Measurements from ENCODE around the gene SELENOV.

The SELENOV gene

GRCh38 chr19:39479916-39480315 lies 35.0 kb upstream of the SELENOV start:
- peak overlapping the region; percentile 24 for H2AFZ ChIP-seq (ENCODE audit: low read depth, low read length)
- peaks cover 32% of the 10 kb centered on the region for H3K36me3 ChIP-seq (replicated peaks; ENCODE audit: low read depth, low read length)
- H4K20me1 ChIP-seq (ENCODE audit: insufficient read depth, low read length): no peaks in the 10 kb centered on the region
- peak overlapping the region; percentile 71 for H3K9ac ChIP-seq (ENCODE audit: low read length)
- H3K4me1 ChIP-seq (ENCODE audit: low read length): peaks cover 20% of the 10 kb centered on the region
- H3K4me3 ChIP-seq (ENCODE audit: low read length): peak overlapping the region; percentile 90
- no peaks in the 10 kb centered on the region for H3K27me3 ChIP-seq (ENCODE audit: low read depth, low read length)
- H3K9me3 ChIP-seq (ENCODE audit: insufficient read depth, low read length): no peaks in the 10 kb centered on the region
- TF ChIP-seq CTCF (IDR thresholded peaks at IDR 0.05; ENCODE audit: low read depth, low read length) (no peak), EZH2phosphoT487 (IDR thresholded peaks at IDR 0.05; ENCODE audit: low read depth) (no peak)
- peak overlapping the region; percentile 59 for H3K27ac ChIP-seq (ENCODE audit: low read length)
- peak overlapping the region; percentile 64 for H3K4me2 ChIP-seq (ENCODE audit: low read length)
- H3K79me2 ChIP-seq (ENCODE audit: low read length): peaks cover 32% of the 10 kb centered on the region

- no peaks in the 10 kb centered on the region for H3K9me3 ChIP-seq (ENCODE audit: insufficient read depth, low read length)
- peak within 1 kb of the TSS; percentile 59 for H3K27ac ChIP-seq (ENCODE audit: low read length)
- H3K4me1 ChIP-seq (ENCODE audit: low read length): peaks cover 20% of the 10 kb centered on the region
- H2AFZ ChIP-seq (ENCODE audit: low read depth, low read length): peak within 1 kb of the TSS; percentile 24
- no peaks in the 10 kb centered on the region for H4K20me1 ChIP-seq (ENCODE audit: insufficient read depth, low read length)
- H3K36me3 ChIP-seq (replicated peaks; ENCODE audit: low read depth, low read length): peaks cover 27% of the 10 kb centered on the region
- H3K79me2 ChIP-seq (ENCODE audit: low read length): peaks cover 37% of the 10 kb centered on the region
- H3K27me3 ChIP-seq (ENCODE audit: low read depth, low read length): no peaks in the 10 kb centered on the region
- peak within 1 kb of the TSS; percentile 87 for H3K9ac ChIP-seq (ENCODE audit: low read length)
- H3K4me2 ChIP-seq (ENCODE audit: low read length): peak within 1 kb of the TSS; percentile 99
- H3K4me3 ChIP-seq (ENCODE audit: low read length): peak within 1 kb of the TSS; percentile 90
- TF ChIP-seq EZH2phosphoT487 (IDR thresholded peaks at IDR 0.05; ENCODE audit: low read depth): no peak
- TF ChIP-seq CTCF (IDR thresholded peaks at IDR 0.05; ENCODE audit: low read depth, low read length): 0 out of 2 replicates have a peak, but pooled peaks have one; percentile 6
Observed at GRCh38 chr19:39480337-39481228, 34.4 kb upstream of the SELENOV start, which contains the start of gene TIMM50. TIMM50 (plus strand) TSS chr19:39480838; CDS start chr19:39480854, 16 bp downstream.

GRCh38 chr19:39481229-39481545 lies 33.8 kb upstream of the SELENOV start:
- peaks cover 22% of the 10 kb centered on the region for H3K36me3 ChIP-seq (replicated peaks; ENCODE audit: low read depth, low read length)

More at GRCh38 chr19:39481229-39481545, 33.8 kb upstream of the SELENOV start:
- Histone ChIP-seq H3K4me1 (ENCODE audit: low read length) (peaks cover 20% of the 10 kb centered on the region), H3K4me3 (ENCODE audit: low read length) (peak overlapping the region; percentile 90), H3K9me3 (ENCODE audit: insufficient read depth, low read length) (no peaks in the 10 kb centered on the region), H4K20me1 (ENCODE audit: insufficient read depth, low read length) (no peaks in the 10 kb centered on the region), H3K27ac (ENCODE audit: low read length) (peak overlapping the region; percentile 46), H3K27me3 (ENCODE audit: low read depth, low read length) (no peaks in the 10 kb centered on the region), H3K4me2 (ENCODE audit: low read length) (peak overlapping the region; percentile 99), H3K79me2 (ENCODE audit: low read length) (peaks cover 37% of the 10 kb centered on the region), H3K9ac (ENCODE audit: low read length) (peak overlapping the region; percentile 87), H2AFZ (ENCODE audit: low read depth, low read length) (no peak overlapping the region)
- TF ChIP-seq EZH2phosphoT487 (IDR thresholded peaks at IDR 0.05; ENCODE audit: low read depth) (no peak), CTCF (IDR thresholded peaks at IDR 0.05; ENCODE audit: low read depth, low read length) (no peak)

Data from OCI-LY3 (cell line).